ENCODE data around the gene TC2N.
"Not testable (repeated sequence)": the region's sequence is repeated elsewhere in the genome, so short reads cannot be mapped to it uniquely, and the experiment has no call there.

Gene TC2N

DNA sequence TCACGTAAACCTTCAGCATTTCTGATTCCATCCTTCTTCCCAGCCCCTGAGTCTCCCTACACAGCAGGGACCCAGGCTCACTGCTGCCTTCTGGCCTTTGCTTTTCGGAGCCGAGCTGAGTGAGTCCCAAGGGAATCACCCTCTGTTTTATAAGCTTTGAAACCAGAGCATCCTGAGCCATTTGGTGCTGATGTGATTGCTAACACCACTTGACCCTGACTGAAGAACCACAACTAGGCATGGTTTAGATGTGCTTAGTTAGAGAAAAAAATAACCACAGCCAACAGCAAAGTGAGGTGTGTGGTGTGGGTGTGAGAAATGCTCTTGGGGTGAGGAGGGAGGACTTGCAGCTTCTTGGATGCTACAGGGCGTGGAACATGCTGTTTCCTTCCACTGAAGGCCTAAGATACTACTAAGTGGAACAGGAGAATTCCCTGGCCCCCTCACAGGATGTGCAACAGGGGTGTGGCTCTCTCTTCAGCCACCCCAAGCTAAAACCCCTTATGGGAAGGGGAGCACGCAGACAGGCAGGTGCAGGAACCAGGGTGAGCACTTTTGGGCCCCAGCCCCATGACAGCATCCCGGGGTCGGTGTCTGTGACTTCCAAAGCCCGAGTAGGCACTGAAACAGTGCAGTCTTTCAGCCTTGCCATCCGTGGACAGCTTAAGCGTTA, at the start of gene TC2N:
Gene TC2N, minus strand, starts transcription at position 221 of the 673 bp plus-strand sequence. CDS start 53,767 bp downstream, outside the sequence.
- DNase-seq = no peak

DNA sequence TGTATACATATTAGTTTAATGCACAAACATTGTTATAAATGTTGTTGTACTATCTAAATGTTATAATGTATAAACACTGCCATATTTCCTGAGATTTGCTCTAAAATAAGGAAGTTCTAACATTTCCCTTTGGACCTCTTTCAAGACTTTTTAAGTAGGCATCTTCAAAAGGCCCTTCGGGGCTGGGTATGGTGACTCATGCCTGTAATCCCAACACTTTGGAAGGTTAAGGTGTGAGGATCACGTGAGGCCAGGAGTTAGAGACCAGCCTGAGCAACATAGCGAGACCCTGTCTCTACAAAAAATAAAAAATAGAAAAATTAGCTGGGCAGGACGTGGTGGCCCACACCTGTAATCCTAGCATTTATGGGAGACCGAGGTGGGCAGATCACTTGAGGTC, 44.7 kb upstream of the TC2N start:
- DNase-seq = no peak

DNA sequence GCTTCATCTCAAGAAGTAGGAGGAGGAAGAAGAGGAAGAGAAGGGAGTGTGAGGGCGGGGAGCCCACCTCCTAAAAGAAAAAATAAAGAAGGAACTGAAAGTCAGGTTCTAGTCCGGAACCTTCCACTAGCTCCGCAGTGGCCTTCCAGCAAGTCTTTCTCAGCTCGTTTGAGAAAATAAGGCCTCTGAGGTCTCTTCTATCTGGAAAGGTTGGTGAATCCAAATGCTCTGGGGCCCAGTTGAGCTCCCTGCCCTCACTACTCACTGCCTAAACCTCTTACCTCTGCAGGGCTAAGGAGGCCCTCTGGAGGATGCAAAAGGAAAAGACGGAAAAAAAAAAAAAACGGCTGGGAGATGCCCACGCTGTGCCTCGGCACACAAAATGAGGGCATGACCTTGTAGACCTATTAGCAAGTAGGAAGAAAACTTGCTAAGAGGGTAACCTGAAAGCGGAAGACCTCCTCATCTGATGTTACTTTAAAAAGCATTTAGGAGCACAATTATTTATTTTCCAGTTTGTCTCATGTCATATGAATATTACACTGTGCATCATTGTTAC, 44.2 kb upstream of the TC2N start:
- DNase-seq = no peak

DNA sequence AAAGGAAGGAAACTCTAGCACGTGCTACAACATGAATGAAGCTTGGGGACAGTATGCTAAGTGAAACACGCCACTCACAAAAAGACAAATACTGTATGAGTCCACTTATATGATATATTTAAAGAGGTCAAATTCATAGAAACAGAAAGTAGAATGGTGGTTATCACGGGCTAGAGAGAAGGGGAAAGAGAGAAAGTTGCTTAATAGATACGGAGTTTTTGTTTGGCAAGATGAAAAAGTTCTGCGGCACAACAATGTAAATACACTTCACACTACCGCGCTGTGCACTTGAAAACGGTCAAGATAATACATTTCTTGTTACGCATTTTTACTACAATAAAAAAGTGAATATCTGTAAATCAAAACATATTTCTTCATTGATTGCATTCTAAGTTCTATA, 42.9 kb upstream of the TC2N start:
- DNase-seq = no peak

DNA sequence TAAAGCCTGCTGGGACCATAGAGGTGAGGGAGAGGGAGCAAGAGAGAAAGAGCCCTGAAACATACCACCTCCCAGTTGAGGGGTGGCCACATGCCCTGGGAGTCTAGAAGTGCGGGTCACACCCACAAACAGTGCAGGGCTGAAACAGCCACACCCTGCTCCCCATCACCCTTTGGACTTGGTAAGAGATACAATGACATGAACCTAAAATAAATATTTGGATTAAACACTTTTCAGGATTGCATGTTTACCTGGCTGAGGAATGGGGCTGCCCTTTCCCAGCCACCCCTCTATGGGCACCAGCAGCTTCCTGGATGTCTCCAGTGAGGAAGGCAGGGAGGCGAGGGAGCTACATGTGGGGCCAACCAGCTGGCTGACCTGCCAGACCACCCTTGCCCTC, 39.0 kb upstream of the TC2N start:
- DNase-seq = no peak

DNA sequence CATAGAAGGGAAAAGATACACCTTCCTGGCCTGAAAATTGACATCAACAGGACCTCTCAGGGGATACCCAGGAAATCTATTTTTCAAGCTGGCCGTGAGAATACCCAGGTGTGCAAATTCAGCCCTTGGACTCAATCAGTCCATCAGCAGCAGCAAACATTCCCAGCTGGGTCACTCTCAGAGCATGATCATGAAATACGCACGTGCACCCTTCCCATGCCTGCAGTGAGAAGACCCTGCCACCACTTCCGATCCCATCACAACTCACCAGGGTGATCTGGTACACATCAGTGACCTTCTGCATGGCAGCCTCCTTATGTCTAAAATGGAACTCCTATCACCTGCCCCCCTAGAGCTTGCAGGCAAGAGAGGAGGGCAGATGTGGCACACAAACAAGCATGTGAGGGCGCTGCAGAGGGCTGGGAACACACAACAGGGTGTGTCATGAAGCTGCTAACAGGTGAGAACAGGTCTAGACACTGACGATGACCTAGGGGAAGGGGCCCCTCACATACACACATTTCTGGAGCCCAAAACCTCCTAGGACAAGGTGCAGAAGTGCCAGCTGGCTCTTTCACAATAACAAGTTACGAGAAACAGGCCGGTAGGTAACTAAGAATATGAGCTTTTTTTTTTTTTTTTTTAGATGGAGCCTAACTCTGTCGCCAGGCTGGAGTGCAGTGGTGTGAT, 37.8 kb upstream of the TC2N start:
- no peak for DNase-seq

DNA sequence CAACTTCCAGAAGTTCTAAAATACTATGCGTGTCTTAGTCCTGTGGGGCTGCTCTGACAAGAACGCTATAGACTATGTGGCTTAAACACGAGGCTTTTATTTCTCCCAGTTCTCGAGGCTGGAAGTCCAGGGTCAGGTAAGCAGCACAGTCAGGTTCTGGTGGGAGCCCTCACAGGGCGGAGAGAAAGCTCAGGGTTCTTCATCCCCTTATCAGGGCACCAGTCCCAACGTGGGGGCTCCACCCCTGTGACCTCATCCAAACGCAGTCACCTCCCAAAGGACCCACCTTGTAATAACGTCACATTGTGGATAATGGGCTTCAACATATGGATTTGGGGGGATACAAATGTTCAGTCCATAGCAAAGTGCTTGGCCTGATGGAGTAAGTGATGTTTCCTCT, 37.1 kb upstream of the TC2N start:
- DNase-seq = no peak

DNA sequence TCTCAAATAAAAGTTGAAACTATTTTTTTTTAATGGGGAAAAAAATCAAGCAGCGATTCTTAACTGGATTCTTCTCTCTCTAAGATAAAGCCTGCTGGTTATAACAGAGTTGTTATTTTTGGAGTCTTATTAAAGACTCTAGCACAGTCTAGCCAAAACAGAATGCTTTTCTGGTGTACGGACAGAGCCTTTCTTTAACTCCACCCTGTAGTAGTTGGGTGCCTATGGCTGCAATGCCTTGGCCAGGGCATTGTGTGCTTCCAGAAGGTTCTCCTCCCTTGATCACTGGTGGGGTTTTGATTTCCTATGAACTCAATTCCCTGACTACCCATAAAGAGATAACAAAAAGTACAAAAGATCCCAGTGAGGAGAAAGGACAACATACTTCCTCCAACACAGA, 35.7 kb upstream of the TC2N start:
- no peak for DNase-seq

DNA sequence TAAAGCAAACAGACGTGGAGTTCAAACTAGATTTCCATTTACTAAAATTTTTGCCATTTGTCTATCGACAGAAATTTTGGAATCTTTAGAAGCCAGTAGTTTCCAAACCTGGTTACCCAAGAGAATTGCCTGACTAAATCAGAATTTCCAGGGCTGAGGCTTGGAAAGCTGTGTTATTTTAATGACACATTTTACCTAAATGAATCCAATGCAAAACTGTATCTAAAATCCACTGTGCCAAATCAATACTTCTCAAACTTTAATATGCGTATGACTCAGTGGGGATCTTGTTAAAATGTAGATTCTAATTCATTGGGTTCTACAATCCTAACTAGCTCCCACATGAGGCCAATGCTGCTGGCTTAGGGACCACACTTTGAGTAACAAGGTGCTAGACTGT, 35.0 kb upstream of the TC2N start:
- no peak for DNase-seq

DNA sequence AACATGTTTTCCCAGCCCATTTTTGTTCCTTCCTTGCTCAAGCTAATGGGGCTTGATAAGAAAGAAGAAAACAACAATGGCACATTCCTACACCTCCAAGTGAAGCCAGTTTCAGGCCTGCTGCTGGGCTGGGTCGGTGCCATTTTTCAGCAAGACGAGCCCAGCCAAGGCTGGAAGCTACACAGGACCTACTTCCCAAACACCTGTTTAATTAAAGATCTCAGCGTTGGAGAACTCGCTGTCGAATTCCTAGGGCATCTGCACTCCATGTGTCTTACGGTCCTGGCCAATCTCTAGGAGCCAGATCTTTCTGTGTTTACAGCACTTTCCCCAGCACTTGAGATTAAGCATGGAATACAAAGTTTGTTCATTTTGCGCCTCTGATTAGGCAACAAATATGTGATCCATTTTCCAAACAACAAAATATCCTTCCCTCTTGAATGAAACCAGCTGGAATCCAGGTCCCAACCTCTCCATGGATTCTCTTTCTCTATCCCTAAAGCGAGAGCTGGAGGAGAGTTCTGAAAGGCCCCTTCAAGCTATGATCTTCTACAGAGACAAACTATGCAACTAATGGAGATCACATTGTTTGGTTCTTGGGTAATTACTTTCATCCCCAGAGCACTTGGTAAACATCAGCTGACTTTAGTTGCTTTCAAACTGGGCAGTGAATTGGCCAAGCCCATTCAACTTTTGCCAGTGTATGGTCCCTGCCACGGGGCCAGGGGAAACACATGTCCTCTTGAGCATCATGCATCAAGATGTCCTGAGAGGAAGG, 34.3 kb upstream of the TC2N start:
- no peak for DNase-seq

DNA sequence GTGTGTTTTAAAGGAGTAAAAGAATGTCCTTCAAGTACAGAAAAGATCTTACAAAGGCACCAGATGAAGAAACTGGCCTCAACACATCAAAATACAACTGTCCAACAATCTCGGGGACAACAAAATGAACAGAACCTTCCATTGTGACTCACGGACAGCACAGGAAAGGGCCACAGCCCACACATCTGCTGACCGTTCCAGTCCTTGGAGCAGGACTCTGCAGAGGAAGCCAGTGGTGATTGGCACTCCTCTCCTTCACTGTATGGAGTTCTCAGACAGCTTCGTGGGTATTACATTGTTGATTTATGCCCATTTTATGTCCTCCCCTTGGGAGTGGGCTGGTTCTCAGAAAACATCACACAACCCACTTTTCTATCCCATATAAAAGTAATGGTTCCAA, 32.5 kb upstream of the TC2N start:
- DNase-seq = no peak

DNA sequence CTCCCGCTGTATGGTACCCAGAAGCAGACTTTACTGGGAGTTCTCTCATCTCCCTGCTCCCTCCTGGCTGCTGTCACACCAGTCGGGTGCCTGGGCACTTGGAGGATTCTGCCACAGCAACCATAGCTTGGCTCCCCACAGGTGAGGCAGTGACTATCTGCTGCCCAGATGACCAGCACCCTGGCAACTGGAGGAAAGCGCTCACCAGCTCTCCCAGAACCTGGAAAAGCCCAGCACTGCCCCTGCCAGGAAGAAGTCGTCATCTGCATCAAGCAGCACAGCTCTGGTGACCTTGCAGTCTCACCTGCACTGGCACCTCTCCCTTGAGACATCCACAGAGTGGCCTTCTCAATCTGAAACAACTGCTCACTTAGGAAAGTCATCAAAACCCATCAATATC, 31.9 kb upstream of the TC2N start:
- DNase-seq = no peak

DNA sequence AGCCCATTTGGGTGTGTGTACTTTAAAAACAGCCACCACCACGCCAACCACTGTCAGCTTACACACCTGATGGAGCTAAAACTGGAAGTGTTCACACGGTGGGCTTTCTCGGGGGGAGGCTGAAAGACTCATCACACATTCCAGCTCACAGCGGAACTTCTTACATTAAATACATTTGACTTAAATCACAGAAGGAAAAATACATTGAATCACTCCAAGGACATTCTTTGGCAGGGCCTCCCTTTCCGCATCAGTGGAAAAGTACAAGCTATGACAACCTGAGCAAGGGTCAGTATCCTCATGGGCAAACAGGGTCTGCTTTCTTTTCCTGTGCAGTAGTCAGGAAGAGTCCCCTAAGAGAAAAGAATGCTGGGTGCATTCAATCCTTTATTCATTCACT, 31.0 kb upstream of the TC2N start:
- no peak for DNase-seq

DNA sequence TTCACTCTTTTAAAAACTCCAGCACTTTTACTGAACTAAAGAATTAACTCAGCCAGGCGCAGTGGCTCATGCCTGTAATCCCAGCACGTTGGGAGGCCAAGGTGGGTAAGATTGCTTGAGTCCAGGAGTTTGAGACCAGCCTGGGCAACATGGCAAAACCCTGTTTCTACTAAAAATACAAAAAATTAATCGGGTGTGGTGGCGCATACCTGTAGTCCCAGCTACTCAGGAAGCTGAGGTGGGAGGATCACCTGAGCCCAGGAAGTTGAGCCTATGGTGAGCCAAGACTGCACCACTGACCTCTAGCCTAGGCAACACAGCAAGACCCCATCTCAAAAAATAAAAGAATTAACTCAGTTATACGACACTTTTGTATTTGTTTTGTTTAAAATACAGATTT, 30.4 kb upstream of the TC2N start:
- not testable (repeated sequence) for DNase-seq

DNA sequence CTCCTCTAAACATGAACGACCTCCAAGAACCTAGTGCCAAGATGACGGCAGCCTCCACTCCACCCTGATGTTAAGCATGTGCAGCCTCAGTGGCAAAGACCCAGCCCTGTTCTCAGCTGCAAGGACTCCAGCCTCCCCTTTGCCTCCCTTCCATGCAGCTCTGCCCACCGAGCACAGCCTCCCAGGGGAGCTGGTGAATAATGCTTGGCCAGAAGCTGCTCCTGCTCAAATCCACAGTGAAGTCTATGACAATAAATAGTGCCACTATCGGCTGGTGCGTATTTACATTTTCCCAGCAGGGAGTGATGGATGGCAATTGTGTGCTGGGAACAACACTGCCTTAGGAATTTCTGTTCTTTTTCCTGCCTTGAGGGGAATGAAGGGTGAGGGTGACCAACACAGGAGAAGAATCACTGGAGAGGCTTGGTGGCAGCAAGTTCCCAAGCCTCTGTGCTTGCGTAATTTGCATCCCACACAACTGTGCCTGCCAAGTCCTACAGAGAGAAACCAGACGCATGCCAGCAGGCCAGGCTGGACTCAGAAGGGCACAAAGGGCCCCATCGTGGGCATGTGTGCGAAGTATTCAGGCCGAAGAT, 29.9 kb upstream of the TC2N start:
- DNase-seq = no peak

DNA sequence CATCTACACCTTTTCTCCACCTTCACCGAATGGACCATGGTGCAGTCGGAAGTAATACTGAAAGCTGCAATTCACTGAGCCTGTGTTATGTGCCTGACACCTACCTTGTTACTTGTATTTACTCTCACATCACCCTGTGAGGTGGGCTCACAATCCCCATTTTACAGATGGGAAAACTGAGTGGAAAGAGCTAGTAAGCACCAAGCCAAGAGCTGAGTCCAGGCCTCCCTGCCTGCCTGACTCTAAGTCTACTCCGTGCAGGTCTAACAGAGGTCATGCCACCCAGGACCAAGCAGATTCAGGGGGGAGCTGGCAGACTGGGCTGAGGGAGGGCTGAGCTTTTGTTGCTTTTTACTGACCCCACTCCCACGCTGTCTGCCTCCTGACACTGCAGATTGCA, 29.1 kb upstream of the TC2N start:
- DNase-seq = no peak

DNA sequence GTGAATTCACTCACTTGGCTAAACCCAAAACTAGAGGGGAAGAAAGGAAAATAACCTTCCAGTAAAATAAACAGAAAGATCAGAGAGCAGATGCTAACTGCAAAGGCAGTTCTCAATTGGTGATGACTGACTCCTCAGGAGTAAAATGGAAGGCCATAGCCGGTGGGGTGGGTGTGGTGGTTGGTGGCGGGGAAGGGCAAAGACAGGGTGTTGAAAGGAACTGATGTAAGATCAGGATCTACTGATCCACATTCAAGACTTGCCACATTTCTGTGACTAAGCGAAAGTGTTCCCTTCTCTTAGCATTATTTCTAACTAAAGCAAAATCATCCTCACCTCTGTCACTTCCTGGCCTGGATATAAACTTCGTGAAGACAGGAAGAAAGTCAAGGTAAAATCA, 26.3 kb upstream of the TC2N start:
- no peak for DNase-seq

DNA sequence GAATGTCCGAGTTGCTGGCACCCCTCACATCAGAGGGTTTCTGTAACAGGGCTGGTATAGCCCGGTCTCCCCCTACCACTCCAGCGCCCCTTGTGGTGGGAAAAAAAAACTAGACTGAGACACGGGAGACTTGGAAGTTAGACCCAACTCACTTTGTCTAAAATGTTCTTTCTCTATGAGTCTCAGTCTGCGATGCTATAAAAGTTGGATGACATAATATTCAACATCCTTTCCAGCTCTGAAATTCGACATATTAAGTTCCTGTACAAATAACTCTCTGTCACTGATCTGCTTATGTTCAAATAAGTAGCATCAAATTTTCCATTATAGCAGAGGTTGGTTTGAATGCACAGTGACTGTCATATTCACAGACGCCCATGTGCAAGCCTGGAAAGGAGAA, 25.7 kb upstream of the TC2N start:
- DNase-seq = peak; percentile 57

DNA sequence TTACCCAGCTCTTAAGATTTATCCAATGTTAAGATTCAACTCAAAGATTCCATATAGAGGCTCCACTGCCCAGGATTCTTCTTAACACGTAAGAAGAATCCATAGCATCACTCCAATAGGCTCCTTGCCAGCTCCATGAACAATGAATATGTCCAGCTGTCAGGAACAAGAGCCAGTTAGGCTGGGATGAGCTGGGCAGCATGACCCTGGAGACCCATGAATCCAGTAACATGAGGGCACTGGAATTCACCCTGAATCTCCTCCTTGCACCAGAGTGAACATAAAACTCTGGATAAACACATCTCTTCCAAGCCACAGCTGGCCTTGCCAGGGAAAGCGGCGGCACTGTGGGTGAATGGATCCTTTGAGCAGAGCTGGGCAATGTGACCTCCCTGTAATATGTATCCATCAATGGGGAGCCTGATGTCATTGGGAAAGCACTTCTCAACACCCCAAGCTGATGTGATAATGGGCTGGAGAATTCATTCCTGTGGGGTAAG, 24.4 kb upstream of the TC2N start:
- DNase-seq = peak; percentile 81

DNA sequence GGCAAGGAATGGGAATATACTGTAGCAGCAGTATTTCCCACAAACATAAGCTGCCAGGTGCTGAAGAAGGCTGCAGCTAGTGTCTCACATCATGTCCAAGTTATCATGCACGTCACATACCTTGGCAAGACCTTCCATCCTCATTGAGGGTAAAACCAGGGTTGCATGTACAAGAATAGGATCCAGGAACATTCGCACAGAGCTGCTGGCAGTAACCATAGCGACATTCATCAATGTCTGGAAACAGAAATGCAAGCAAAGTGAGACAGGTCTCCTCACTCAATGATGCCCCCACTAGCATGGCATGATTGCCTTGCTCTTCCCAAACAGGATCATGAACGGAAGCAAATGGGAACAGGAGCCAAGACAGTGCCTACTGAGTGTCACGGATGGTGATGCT, 23.8 kb upstream of the TC2N start:
- no peak for DNase-seq

DNA sequence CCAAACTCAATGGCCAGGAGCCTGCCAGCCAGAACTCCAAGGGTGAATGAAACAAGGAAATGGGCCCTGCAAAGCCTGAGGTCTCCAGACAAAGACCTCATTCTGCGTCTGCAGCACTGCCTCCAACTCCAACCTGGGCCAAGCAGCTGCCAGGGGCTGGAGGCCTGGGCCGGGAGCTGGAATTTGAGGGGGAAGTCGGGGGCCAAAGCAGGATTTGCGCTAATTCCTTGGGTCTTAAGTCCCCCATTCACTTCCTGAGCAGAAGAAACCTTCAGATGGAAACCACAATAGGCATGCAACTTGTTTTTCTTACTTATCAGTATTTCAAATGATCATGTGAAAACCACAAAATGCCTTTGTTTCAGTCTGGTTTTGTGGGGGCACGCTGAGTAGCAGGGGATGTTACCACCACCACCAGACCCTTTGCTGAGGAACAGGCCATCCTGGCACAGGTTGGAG, 23.0 kb upstream of the TC2N start:
- DNase-seq = peak; percentile 73

DNA sequence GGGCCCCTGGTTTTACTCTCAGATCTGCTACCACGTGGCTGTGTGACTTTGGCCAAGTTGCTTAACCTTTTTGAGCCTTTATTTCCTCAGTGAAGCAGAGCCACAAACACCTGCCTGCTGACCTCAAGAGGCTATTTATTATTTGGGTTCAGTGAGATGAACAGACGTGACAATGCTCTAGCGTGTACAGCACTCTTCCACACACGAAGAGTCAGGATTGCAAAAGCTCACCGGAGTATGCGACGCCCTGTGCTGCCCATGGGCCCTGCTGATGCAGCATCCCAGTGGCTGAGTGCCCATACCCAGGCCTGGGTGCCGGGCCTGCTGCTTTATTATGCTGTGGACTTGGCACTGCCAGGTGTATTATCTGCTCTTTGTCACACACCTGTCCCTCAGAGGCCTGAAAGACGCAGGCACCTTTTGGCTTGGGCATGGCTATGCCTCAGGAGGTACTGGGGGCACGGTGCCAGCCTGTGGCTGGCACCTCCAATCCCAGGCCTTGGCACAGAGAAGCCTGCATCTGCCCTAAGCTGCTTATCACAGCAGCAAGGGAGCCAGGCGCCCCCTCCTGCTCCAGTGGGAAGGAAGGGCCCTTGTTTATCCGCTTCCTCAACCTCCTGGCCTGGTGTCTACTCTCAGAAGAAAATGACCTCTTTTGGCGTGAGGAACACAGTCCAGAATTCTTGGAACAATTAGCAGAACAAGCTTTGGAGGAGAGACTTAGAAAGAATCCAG, 22.3 kb upstream of the TC2N start:
- DNase-seq = no peak
